Trophoblast cell (in vitro differentiated cells and primary cell): ENCODE data around the gene HSFX2.
"Not testable (repeated sequence)": the region's sequence is repeated elsewhere in the genome, so short reads cannot be mapped to it uniquely, and the experiment has no call there.

Source experiments
- DNase-seq, 2 donors: peaks; one replicate each; pipeline ENCODE4 v3.0.0-alpha.2; 2016
- H2AFZ ChIP-seq: 2 replicates; pipeline ENCODE4 v1.6.1; 2013; ENCODE audit warnings: low read length, moderate library complexity, mild to moderate bottlenecking; ENCODE audit not compliant: insufficient read depth, poor library complexity
- H2AK5ac ChIP-seq: 2 replicates; pipeline ENCODE4 v1.6.1; 2013; ENCODE audit warnings: mild to moderate bottlenecking, low read length
- H2BK120ac ChIP-seq: 2 replicates; pipeline ENCODE4 v1.6.1; 2013; ENCODE audit warnings: low read length, mild to moderate bottlenecking, moderate library complexity; ENCODE audit not compliant: insufficient read depth, poor library complexity
- H2BK12ac ChIP-seq: 2 replicates; pipeline ENCODE4 v1.6.1; 2013; ENCODE audit warnings: mild to moderate bottlenecking, low read length, moderate library complexity
- H2BK5ac ChIP-seq: 2 replicates; pipeline ENCODE4 v1.6.1; 2013; ENCODE audit warnings: low read length, low read depth, moderate library complexity, mild to moderate bottlenecking; ENCODE audit not compliant: poor library complexity
- H3K14ac ChIP-seq: 2 replicates; pipeline ENCODE4 v1.6.1; 2013; ENCODE audit warnings: mild to moderate bottlenecking, low read length
- H3K18ac ChIP-seq: 2 replicates; pipeline ENCODE4 v1.6.1; 2013; ENCODE audit warnings: mild to moderate bottlenecking, low read length
- H3K23ac ChIP-seq: 2 replicates; pipeline ENCODE4 v1.6.1; 2013; ENCODE audit warnings: low read length
- H3K27ac ChIP-seq: 2 replicates; pipeline ENCODE4 v1.5.1; 2013; ENCODE audit warnings: low read depth, mild to moderate bottlenecking, inconsistent platforms, low read length, moderate library complexity
- H3K27me3 ChIP-seq: 2 replicates; pipeline ENCODE4 v1.6.1; 2013; ENCODE audit warnings: inconsistent platforms, mild to moderate bottlenecking, low read length, moderate library complexity; ENCODE audit not compliant: insufficient read depth
- H3K36me3 ChIP-seq, 2 experiments: 1 replicate in 1 of 2; 2 replicates in 1 of 2; pipeline ENCODE4 v1.6.1; 2013; ENCODE audit warnings: low read length in 2 of 2, mild to moderate bottlenecking in 2 of 2, moderate library complexity in 1 of 2; ENCODE audit not compliant: insufficient read depth in 2 of 2, control insufficient read depth in 1 of 2
- H3K4ac ChIP-seq: 2 replicates; pipeline ENCODE4 v1.6.1; 2013; ENCODE audit warnings: low read depth, mild to moderate bottlenecking, low read length, moderate library complexity
- H3K4me1 ChIP-seq, 2 experiments: 1 replicate in 1 of 2; 2 replicates in 1 of 2; pipeline ENCODE4 v1.6.1; 2013; ENCODE audit warnings: low read length in 2 of 2, mild to moderate bottlenecking in 2 of 2, moderate library complexity in 1 of 2; ENCODE audit not compliant: insufficient read depth in 2 of 2, control insufficient read depth in 1 of 2
- H3K4me2 ChIP-seq: 2 replicates; pipeline ENCODE4 v1.6.1; 2013; ENCODE audit warnings: inconsistent platforms, mild to moderate bottlenecking, low read length, moderate library complexity
- H3K4me3 ChIP-seq: 2 replicates; pipeline ENCODE4 v1.5.1; 2013; ENCODE audit warnings: mild to moderate bottlenecking, low read depth, low read length, inconsistent platforms
- H3K79me1 ChIP-seq: one replicate; pipeline ENCODE4 v1.6.1; 2013; ENCODE audit warnings: low read length
- H3K79me2 ChIP-seq: 2 replicates; pipeline ENCODE4 v1.6.1; 2013; ENCODE audit warnings: low read length, mild to moderate bottlenecking; ENCODE audit not compliant: control insufficient read depth, insufficient read depth, poor library complexity
- H3K9ac ChIP-seq: 2 replicates; pipeline ENCODE4 v1.6.1; 2013; ENCODE audit warnings: mild to moderate bottlenecking, low read length
- H3K9me3 ChIP-seq: 2 replicates; pipeline ENCODE4 v1.6.1; 2013; ENCODE audit warnings: low read depth, mild to moderate bottlenecking, control low read depth, inconsistent platforms, low read length; ENCODE audit not compliant: insufficient read depth
- H4K12ac ChIP-seq: 2 replicates; pipeline ENCODE4 v1.6.1; 2013; ENCODE audit warnings: low read depth, mild to moderate bottlenecking, low read length, moderate library complexity
- H4K8ac ChIP-seq: 2 replicates; pipeline ENCODE4 v1.6.1; 2013; ENCODE audit warnings: low read depth, mild to moderate bottlenecking, low read length, moderate library complexity
- H4K91ac ChIP-seq: one replicate; pipeline ENCODE4 v1.6.1; 2013; ENCODE audit warnings: low read depth, mild to moderate bottlenecking, low read length, moderate library complexity
- WGBS: extraction: QIAGEN DNeasy Blood & Tissue Kit; methylation state at CpG from one replicate; pipeline ENCODE4 v1.1.7; 2013; ENCODE audit warnings: missing lambda C conversion rate; ENCODE audit not compliant: insufficient read length, insufficient coverage; ENCODE audit errors: extremely low coverage; 5-methylcytosine and 5-hydroxymethylcytosine counted together

The HSFX2 gene

GRCh38 chrX:149549701-149550100, 45.4 kb downstream of the HSFX2 start, which contains the start of gene HSFX3:
TSS of gene HSFX3 (minus strand) at chrX:149549924. CDS start at chrX:149549852, 72 bp downstream.
- H3K4me2 ChIP-seq, H3K14ac ChIP-seq, H2AFZ ChIP-seq, H3K27me3 ChIP-seq, H2BK12ac ChIP-seq, H3K79me2 ChIP-seq, H2AK5ac ChIP-seq, H4K91ac ChIP-seq, H3K9me3 ChIP-seq, H3K4me1 ChIP-seq, H3K4me3 ChIP-seq, H3K27ac ChIP-seq, H3K23ac ChIP-seq, H4K12ac ChIP-seq, H3K36me3 ChIP-seq, DNase-seq, H3K9ac ChIP-seq, H2BK120ac ChIP-seq, H4K8ac ChIP-seq, H3K18ac ChIP-seq, H3K4ac ChIP-seq, H2BK5ac ChIP-seq, H3K79me1 ChIP-seq: not testable (repeated sequence)
- no CpG with 5 or more reads among the region's 6 CpGs for WGBS

GRCh38 chrX:149547782-149548181, 47.3 kb downstream of the HSFX2 start:
- not testable (repeated sequence) for H3K18ac ChIP-seq, H2BK5ac ChIP-seq, H4K12ac ChIP-seq, H3K4me1 ChIP-seq, H3K14ac ChIP-seq, DNase-seq, H3K27me3 ChIP-seq, H4K91ac ChIP-seq, H3K79me2 ChIP-seq, H3K9ac ChIP-seq, H3K4me2 ChIP-seq, H3K23ac ChIP-seq, H2AK5ac ChIP-seq, H3K4me3 ChIP-seq, H2AFZ ChIP-seq, H2BK12ac ChIP-seq, H4K8ac ChIP-seq, H3K79me1 ChIP-seq, H3K36me3 ChIP-seq, H3K9me3 ChIP-seq, H3K27ac ChIP-seq, H2BK120ac ChIP-seq, H3K4ac ChIP-seq
- no CpG with 5 or more reads among the region's 3 CpGs for WGBS

GRCh38 chrX:149546962-149547361, 48.2 kb downstream of the HSFX2 start:
- not testable (repeated sequence) for H3K23ac ChIP-seq, H3K9ac ChIP-seq, H3K27ac ChIP-seq, DNase-seq, H3K4me3 ChIP-seq, H3K4ac ChIP-seq, H2BK12ac ChIP-seq, H2BK120ac ChIP-seq, H3K79me1 ChIP-seq, H3K9me3 ChIP-seq, H2AFZ ChIP-seq, H3K18ac ChIP-seq, H3K27me3 ChIP-seq, H4K12ac ChIP-seq, H3K79me2 ChIP-seq, H3K4me2 ChIP-seq, H4K91ac ChIP-seq, H4K8ac ChIP-seq, H3K14ac ChIP-seq, H2AK5ac ChIP-seq, H2BK5ac ChIP-seq, H3K4me1 ChIP-seq, H3K36me3 ChIP-seq
- WGBS, result no CpG with 5 or more reads among the region's 1 CpG

- H2BK120ac ChIP-seq, H3K79me1 ChIP-seq, H2BK12ac ChIP-seq, H3K4ac ChIP-seq, H3K36me3 ChIP-seq, H3K27me3 ChIP-seq, H3K9me3 ChIP-seq, H3K79me2 ChIP-seq, H3K4me1 ChIP-seq, H3K14ac ChIP-seq, H2BK5ac ChIP-seq, H3K23ac ChIP-seq, H3K18ac ChIP-seq, H3K9ac ChIP-seq, H3K4me2 ChIP-seq, H3K4me3 ChIP-seq, H3K27ac ChIP-seq, H4K8ac ChIP-seq, H4K91ac ChIP-seq, H2AK5ac ChIP-seq: not testable (repeated sequence)
- peak; percentile 25 to 50 for DNase-seq
- peak overlapping the region; percentile 28 for H2AFZ ChIP-seq
- peak overlapping the region; percentile 62 for H4K12ac ChIP-seq
- WGBS, result no CpG with 5 or more reads among the region's 29 CpGs
These were observed 49.3 kb downstream of the HSFX2 start for GRCh38 chrX:149545545-149546543.
